Activated CD4-positive, CD25-positive, alpha-beta regulatory T cell (primary cell): Measurements from ENCODE around the gene CERCAM.

Experiments used
- DNase-seq, 4 experiments: peaks; one replicate each; lab custom pipeline; 2025; lab: John Stamatoyannopoulos, UW

The CERCAM gene

GRCh38 chr9:128420651-128421481, at the start of gene CERCAM:
Gene CERCAM (plus strand): TSS chr9:128420857. CDS start chr9:128420878, 21 bp downstream.
- DNase-seq = no peak

- DNase-seq = no peak
Measured at GRCh38 chr9:128371630-128372117, 49.0 kb upstream of the CERCAM start.

GRCh38 chr9:128372188-128372641, 48.4 kb upstream of the CERCAM start:
- DNase-seq = no peak

GRCh38 chr9:128372784-128373183, 47.9 kb upstream of the CERCAM start:
- no peak for DNase-seq

- no peak for DNase-seq
Measured at GRCh38 chr9:128374221-128374675, 46.4 kb upstream of the CERCAM start.

GRCh38 chr9:128375865-128376264, 44.8 kb upstream of the CERCAM start:
- DNase-seq = no peak

GRCh38 chr9:128382261-128382660, 38.4 kb upstream of the CERCAM start:
- no peak for DNase-seq

GRCh38 chr9:128383007-128383753, 37.5 kb upstream of the CERCAM start:
- DNase-seq = no peak

GRCh38 chr9:128383791-128384190, 36.9 kb upstream of the CERCAM start:
- DNase-seq = no peak

- no peak for DNase-seq
Measured at GRCh38 chr9:128384801-128385495, 35.7 kb upstream of the CERCAM start.

- no peak for DNase-seq
Measured at GRCh38 chr9:128385496-128386460, 34.9 kb upstream of the CERCAM start.

- DNase-seq = no peak
Measured at GRCh38 chr9:128388150-128388549, 32.5 kb upstream of the CERCAM start.

GRCh38 chr9:128389395-128390149, 31.1 kb upstream of the CERCAM start:
- DNase-seq = no peak

GRCh38 chr9:128390150-128390812, 30.4 kb upstream of the CERCAM start:
- DNase-seq = no peak

GRCh38 chr9:128390813-128391711, 29.6 kb upstream of the CERCAM start:
- DNase-seq = no peak

- no peak for DNase-seq
Measured at GRCh38 chr9:128391956-128392301, 28.7 kb upstream of the CERCAM start.

- no peak for DNase-seq
Measured at GRCh38 chr9:128392302-128393144, 28.1 kb upstream of the CERCAM start.
